ENCODE measurements around the gene TOX3. TPM values are rescaled to one million over a fixed set of nuclear protein-coding genes. Genes with fewer than 3 reads are reported as not detected.

Gene TOX3
- total and polyA plus RNA-seq, 2 of the 13 experiments (the other 11 are each of a cell fraction or from before 2014, with no cell fraction given) = 14.5 to 98.6 TPM

GRCh38 chr16:52476111-52476510 is 70.8 kb downstream of the TOX3 start:
- DNase-seq (ENCODE audit: low spot score) = no peak
- no TSS peak for BruUV-seq (replicated peaks)
- H2AFZ ChIP-seq (ENCODE audit: low read length) = no peak overlapping the region
- intact Hi-C loops (cut with micrococcal nuclease; ENCODE audit: unreplicated experiment) (no loop called here), in situ Hi-C loops (cut with HindIII; ENCODE audit: extremely low pct_ligation_motif_present, low pct_unique_long_range_greater_than_20kb) (no loop called here)
- TF ChIP-seq RBM22 (optimal IDR thresholded peaks at IDR 0.05; ENCODE audit: low read length) (peak; percentile 85), DDIT3 (CRISPR knock-in tag; IDR thresholded peaks at IDR 0.05) (no peak)
- ATAC-seq = no peak
- no peaks in the 10 kb centered on the region for H4K20me1 ChIP-seq (ENCODE audit: insufficient read depth, low read length)
- no peak for FAIRE-seq
- H3K36me3 ChIP-seq (replicated peaks in 1 of 2; ENCODE audit: control insufficient read depth in 1 of 2, insufficient read depth in 2 of 2, low read length in 2 of 2) = peaks cover 7 to 22% of the 10 kb centered on the region in 2 experiments; a peak in 3 of 5 replicates
- POLR2A ChIA-PET = interaction anchor here (1.5 kb wide), 1 partner anchor 17 kb away, joined by 4 read pairs; no protein-coding TSS in a partner anchor
- H3K4me2 ChIP-seq (ENCODE audit: low read depth, low read length) = no peak overlapping the region
- CTCF ChIA-PET (ENCODE audit: low intra/inter-chr PET ratio, low total read pairs) = no interaction called here
- no peak overlapping the region for H3K4me3 ChIP-seq (replicated peaks in 1 of 3; ENCODE audit: insufficient read depth in 1 of 3, low read depth in 2 of 3, low read length in 3 of 3)
- no peak overlapping the region for H3K27ac ChIP-seq (ENCODE audit: extremely low read length, insufficient read depth, low read length)
- H3K27me3 ChIP-seq (ENCODE audit: control insufficient read depth in 1 of 2, insufficient read depth in 2 of 2, low read length in 2 of 2) = no peaks in the 10 kb centered on the region
- H3K9me3 ChIP-seq (ENCODE audit: low read length) = no peaks in the 10 kb centered on the region
- 98% methylated on average over 2 of the region's 2 CpGs for WGBS (ENCODE audit: low lambda C conversion rate)
- H3K4me1 ChIP-seq (ENCODE audit: insufficient read depth, low read length) = peaks cover 20% of the 10 kb centered on the region; the same call in 1 of the 2 replicates
- peaks cover 80% of the 10 kb centered on the region for H3K79me2 ChIP-seq (ENCODE audit: insufficient read depth, low read length)
- H3K9ac ChIP-seq (ENCODE audit: insufficient read depth, low read depth, low read length) = no peak overlapping the region

- Histone ChIP-seq H3K36me3 (replicated peaks in 1 of 2; ENCODE audit: control insufficient read depth in 1 of 2, insufficient read depth in 2 of 2, low read length in 2 of 2) (peaks cover 7 to 23% of the 10 kb centered on the region in 2 experiments; a peak in 3 of 5 replicates), H3K4me3 (replicated peaks in 1 of 3; ENCODE audit: insufficient read depth in 1 of 3, low read depth in 2 of 3, low read length in 3 of 3) (no peak overlapping the region), H3K4me2 (ENCODE audit: low read depth, low read length) (no peak overlapping the region), H2AFZ (ENCODE audit: low read length) (no peak overlapping the region), H3K27ac (ENCODE audit: extremely low read length, insufficient read depth, low read length) (no peak overlapping the region), H3K79me2 (ENCODE audit: insufficient read depth, low read length) (peaks cover 79% of the 10 kb centered on the region), H3K4me1 (ENCODE audit: insufficient read depth, low read length) (peaks cover 16% of the 10 kb centered on the region; the same call in 1 of the 2 replicates), H3K9ac (ENCODE audit: insufficient read depth, low read depth, low read length) (no peak overlapping the region), H3K27me3 (ENCODE audit: control insufficient read depth in 1 of 2, insufficient read depth in 2 of 2, low read length in 2 of 2) (no peaks in the 10 kb centered on the region), H4K20me1 (ENCODE audit: insufficient read depth, low read length) (peaks cover 4% of the 10 kb centered on the region; the same call in 1 of the 2 replicates), H3K9me3 (ENCODE audit: low read length) (no peaks in the 10 kb centered on the region)
- FAIRE-seq = no peak
- intact Hi-C loops (cut with micrococcal nuclease; ENCODE audit: unreplicated experiment) = no loop called here
- 95% methylated on average over 4 of the region's 4 CpGs for WGBS (ENCODE audit: low lambda C conversion rate)
- no peak for DNase-seq (ENCODE audit: low spot score)
- CTCF ChIA-PET (ENCODE audit: low intra/inter-chr PET ratio, low total read pairs) = no interaction called here
- no peak for ATAC-seq
- TF ChIP-seq RORA (CRISPR knock-in tag; IDR thresholded peaks at IDR 0.05) = no peak
- no peak for TF ChIP-seq SAP130 (CRISPR knock-in tag; IDR thresholded peaks at IDR 0.05; ENCODE audit: low read depth)
- TF ChIP-seq TFDP2 (CRISPR knock-in tag; IDR thresholded peaks at IDR 0.05) = no peak
- TF ChIP-seq ZNF20 (CRISPR knock-in tag; IDR thresholded peaks at IDR 0.05) = no peak
- no peak for TF ChIP-seq TFAP4 (IDR thresholded peaks at IDR 0.05; ENCODE audit: borderline replicate concordance, low read depth)
- TF ChIP-seq HNRNPK (IDR thresholded peaks at IDR 0.05; ENCODE audit: low read depth, low read length, poor library complexity, severe bottlenecking) = peak; percentile 64
- no peak for TF ChIP-seq KMT2A (CRISPR knock-in tag; IDR thresholded peaks at IDR 0.05)
- peak; percentile 73; the same call in 1 of the 2 replicates for TF ChIP-seq ZNF512 (CRISPR knock-in tag; IDR thresholded peaks at IDR 0.05)
- no peak for TF ChIP-seq FOSL2 (CRISPR knock-in tag; IDR thresholded peaks at IDR 0.05)
- TF ChIP-seq RBM22 (optimal IDR thresholded peaks at IDR 0.05; ENCODE audit: low read length) = peak; percentile 50
- TF ChIP-seq ZMYM3 (CRISPR knock-in tag; IDR thresholded peaks at IDR 0.05) = peak; percentile 52; the same call in 1 of the 2 replicates
- no peak for TF ChIP-seq SMARCE1 (IDR thresholded peaks at IDR 0.05; ENCODE audit: borderline replicate concordance)
- BruUV-seq (replicated peaks) = no TSS peak
- in situ Hi-C loops (cut with HindIII; ENCODE audit: extremely low pct_ligation_motif_present, low pct_unique_long_range_greater_than_20kb) = no loop called here
- POLR2A ChIA-PET = no interaction called here
These were observed 72.3 kb downstream of the TOX3 start for GRCh38 chr16:52474679-52475078.
